K562 (cell line): ENCODE measurements around the gene POU3F1. TPM values are rescaled to one million over a fixed set of nuclear protein-coding genes. Genes with fewer than 3 reads are reported as not detected.

ENCODE experiments used
- ATAC-seq: fragments of 200-7000 bp; cut with Tn5 transposase; 3 replicates; pipeline ENCODE4 v1.9.1; 2020; ENCODE audit warnings: moderate library complexity
- BruUV-seq: library from RNA; stranded (reverse); fragments of 400-500 nt; replicated peaks from 2 replicates; lab custom pipeline; 2021; lab: Mats Ljungman, UMichigan
- CTCF ChIA-PET: fragments of 300-600 bp; formaldehyde crosslinking; extraction: SDS; loops from one replicate; lab custom pipeline; 2021; ENCODE audit warnings: low intra/inter-chr PET ratio; lab: Yijun Ruan, JAX
- POLR2A ChIA-PET: fragments of 300-600, 350-650 bp; sonication (Branson Sonifier 250); formaldehyde crosslinking; extraction: SDS; loops from one replicate; lab custom pipeline; 2021; ENCODE audit warnings: antibody characterized with exemption, inconsistent platforms; lab: Yijun Ruan, JAX
- DNase-seq, 4 experiments: peaks; one replicate each; pipeline versions ENCODE4 v3.0.0 to v3.0.0-alpha.2; 2011 to 2018; ENCODE audit warnings: low spot score in 3 of 4, mixed read lengths in 3 of 4; ENCODE audit errors: extremely low read depth in 1 of 4
- FAIRE-seq: peaks from 2 replicates; lab custom pipeline; 2011; peaks lifted over from hg19 to GRCh38; lab: Jason Lieb, UNC
- H2AFZ ChIP-seq: 2 replicates; pipeline ENCODE4 v1.6.0; 2011; ENCODE audit warnings: low read depth, low read length, control low read depth, inconsistent platforms
- H3K27ac ChIP-seq: fragments of 200-600 bp; 3 replicates; pipeline ENCODE4 v1.8.0; 2011; ENCODE audit warnings: low read depth, mild to moderate bottlenecking, control low read depth, inconsistent platforms, low read length, moderate library complexity, mixed read lengths; ENCODE audit errors: extremely low read depth
- H3K27me3 ChIP-seq, 2 experiments: fragments of 300-600 bp in 1 of 2; 2 replicates in 1 of 2; 3 replicates in 1 of 2; pipeline versions ENCODE4 v1.6.0 to v1.8.0; 2011; ENCODE audit warnings: inconsistent platforms in 2 of 2, low read length in 2 of 2, mild to moderate bottlenecking in 1 of 2, mixed read lengths in 1 of 2, moderate library complexity in 1 of 2; ENCODE audit not compliant: control insufficient read depth in 2 of 2, insufficient read depth in 2 of 2
- H3K36me3 ChIP-seq: fragments of 300-600 bp; 3 replicates; pipeline ENCODE4 v1.8.0; 2011; ENCODE audit warnings: mild to moderate bottlenecking, low read length, inconsistent platforms; ENCODE audit not compliant: control insufficient read depth, insufficient read depth
- H3K4me1 ChIP-seq, 2 experiments: fragments of 200-600 bp in 1 of 2; replicated peaks in 1 of 2; 2 replicates in 1 of 2; 3 replicates in 1 of 2; pipeline versions ENCODE4 v1.5.1 to v1.8.0; 2011; ENCODE audit warnings: inconsistent platforms in 2 of 2, low read length in 2 of 2, mild to moderate bottlenecking in 1 of 2, mixed read lengths in 1 of 2, moderate library complexity in 1 of 2; ENCODE audit not compliant: control insufficient read depth in 2 of 2, insufficient read depth in 2 of 2
- H3K4me2 ChIP-seq: 2 replicates; pipeline ENCODE4 v1.6.1; 2011; ENCODE audit warnings: low read length, control low read depth, inconsistent platforms, mixed read lengths; ENCODE audit not compliant: insufficient read depth
- H3K4me3 ChIP-seq: fragments of 200-600 bp; sonication (generic), shearing (Covaris generic); 2 replicates; pipeline ENCODE4 v1.5.1; 2016; ENCODE audit warnings: control low read depth, inconsistent platforms
- H3K79me2 ChIP-seq: fragments of 200-600 bp; 3 replicates; pipeline ENCODE4 v1.8.0; 2011; ENCODE audit warnings: low read length, inconsistent platforms; ENCODE audit not compliant: control insufficient read depth, insufficient read depth
- H3K9ac ChIP-seq, 2 experiments: 2 replicates each; pipeline versions ENCODE4 v1.6.0 to v1.6.1; 2011; ENCODE audit warnings: low read depth in 2 of 2, low read length in 2 of 2, control low read depth in 1 of 2, inconsistent platforms in 1 of 2, mild to moderate bottlenecking in 1 of 2, mixed read lengths in 1 of 2; ENCODE audit not compliant: insufficient read depth in 1 of 2
- H3K9me1 ChIP-seq: one replicate; pipeline ENCODE4 v1.6.0; 2011; ENCODE audit warnings: inconsistent platforms, mild to moderate bottlenecking, low read length, moderate library complexity; ENCODE audit not compliant: control insufficient read depth, insufficient read depth
- H3K9me3 ChIP-seq: replicated peaks from 2 replicates; pipeline ENCODE4 v1.5.1; 2011; ENCODE audit warnings: low read depth, low read length, inconsistent platforms; ENCODE audit not compliant: control insufficient read depth, insufficient read depth
- H4K20me1 ChIP-seq: replicated peaks from 2 replicates; pipeline ENCODE4 v1.6.1; 2011; ENCODE audit warnings: low read length, inconsistent platforms, mixed read lengths; ENCODE audit not compliant: control insufficient read depth, insufficient read depth
- CEBPG ChIP-seq, 3 experiments: fragments of 200-800 bp in 1 of 3; sonication (Bioruptor generic) in 1 of 3; sonication (generic) in 1 of 3; formaldehyde crosslinking in 1 of 3; IDR thresholded peaks in 2 of 3; conservative IDR thresholded peaks in 1 of 3; 2 replicates each; pipeline versions ENCODE4 v1.6.1 to v1.8.0; 2016 to 2022; ENCODE audit warnings: missing compliant biosample characterization in 2 of 3, missing genetic modification characterization in 2 of 3, mild to moderate bottlenecking in 1 of 3, missing genetic modification reagents in 1 of 3
- DACH1 ChIP-seq: fragments of 450-650 bp; IDR thresholded peaks from 2 replicates; pipeline ENCODE4 v1.6.1; 2018; ENCODE audit not compliant: partially characterized antibody
- MAFG ChIP-seq: fragments of 450-650 bp; conservative IDR thresholded peaks from 2 replicates; pipeline ENCODE4 v1.6.1; 2016; ENCODE audit warnings: missing genetic modification characterization, missing compliant biosample characterization
- NCOR1 ChIP-seq: fragments of 450-650 bp; IDR thresholded peaks from 2 replicates; pipeline ENCODE4 v1.6.1; 2016; ENCODE audit warnings: mild to moderate bottlenecking, moderate library complexity
- RAD21 ChIP-seq, 2 experiments: fragments of 250-450 bp in 1 of 2; fragments of 450-650 bp in 1 of 2; sonication (Bioruptor Pico) in 1 of 2; formaldehyde crosslinking in 1 of 2; IDR thresholded peaks in 1 of 2; conservative IDR thresholded peaks in 1 of 2; 2 replicates each; pipeline versions ENCODE4 v1.4.0 to v1.8.0; 2020 to 2022; ENCODE audit warnings: mild to moderate bottlenecking in 2 of 2, moderate library complexity in 1 of 2
- RCOR1 ChIP-seq, 2 experiments: IDR thresholded peaks; 2 replicates each; pipeline ENCODE4 v1.6.1; 2012; ENCODE audit warnings: low read depth in 2 of 2, low read length in 2 of 2, borderline replicate concordance in 1 of 2, improper control_type of control experiment in 1 of 2
- RFX1 ChIP-seq: fragments of 450-650 bp; IDR thresholded peaks from 2 replicates; pipeline ENCODE4 v1.6.1; 2016; ENCODE audit warnings: mild to moderate bottlenecking, moderate library complexity
- SAFB2 ChIP-seq: fragments of 200-400 bp; formaldehyde crosslinking; IDR thresholded peaks from 2 replicates; pipeline ENCODE4 v1.6.1; 2018; ENCODE audit warnings: borderline replicate concordance, low read length, low read depth, moderate library complexity; ENCODE audit not compliant: severe bottlenecking
- SMARCA4 ChIP-seq: fragments of 450-650 bp; IDR thresholded peaks from 2 replicates; pipeline ENCODE4 v1.6.1; 2016
- STAG1 ChIP-seq: sonication (generic); formaldehyde crosslinking; IDR thresholded peaks from 2 replicates; pipeline ENCODE4 v1.5.0; 2020; ENCODE audit warnings: missing genetic modification reagents, borderline replicate concordance
- TAL1 ChIP-seq: fragments of 450-650 bp; IDR thresholded peaks from 2 replicates; pipeline ENCODE4 v1.6.1; 2016; ENCODE audit warnings: mild to moderate bottlenecking
- TCF3 ChIP-seq: sonication (generic); formaldehyde crosslinking; IDR thresholded peaks from 2 replicates; pipeline ENCODE4 v1.4.0; 2020; ENCODE audit warnings: mild to moderate bottlenecking, missing genetic modification reagents
- TEAD4 ChIP-seq, 2 experiments: sonication (generic) in 1 of 2; formaldehyde crosslinking in 1 of 2; IDR thresholded peaks; 2 replicates each; pipeline versions ENCODE4 v1.6.1 to v1.8.0; 2012 to 2022; ENCODE audit warnings: borderline replicate concordance in 1 of 2, inconsistent platforms in 1 of 2, low read length in 1 of 2, mild to moderate bottlenecking in 1 of 2, missing genetic modification reagents in 1 of 2
- WGBS: fragments of 100-300 bp; shearing (Covaris generic); methylation state at CpG from one replicate; pipeline ENCODE4 v1.1.6; 2016; ENCODE audit warnings: low coverage, mixed read lengths; ENCODE audit not compliant: insufficient coverage; ENCODE audit errors: missing lambda C conversion rate; 5-methylcytosine and 5-hydroxymethylcytosine counted together
- in situ Hi-C: fragments of 300-500 bp; cut with MboI; formaldehyde crosslinking; loops from 4 replicates; pipeline ENCODE4 v1.15.0; 2018; ENCODE audit warnings: inconsistent platforms, mixed read lengths
- intact Hi-C: fragments of 100-400 bp; cut with micrococcal nuclease; formaldehyde crosslinking; loops from 2 replicates; pipeline ENCODE4 v1.14.2; 2022
- polyA plus RNA-seq, 8 experiments: library from polyadenylated mRNA; depleted of rRNA in 4 of 8; stranded (reverse) in 5 of 8; unstranded in 3 of 8; fragments of >200 nt; fragmentation: Nextera tagmentation in 2 of 8; fragmentation: Illumina TruSeq in 1 of 8; extraction: Ambion mirVana in 2 of 8; extraction: Trizol in 1 of 8; gene quantifications; 2 replicates each; pipeline versions ENCODE4 v1.2.1 to v1.2.3, GENCODE V29; 2011 to 2014; ENCODE audit warnings: inconsistent platforms in 1 of 8, missing spikeins in 1 of 8
- total RNA-seq, 7 experiments: library from RNA; depleted of rRNA in 6 of 7; stranded (reverse); fragments of >200 nt in 6 of 7; fragmentation: Illumina TruSeq in 2 of 7; extraction: Trizol in 2 of 7; gene quantifications; 2 replicates each; pipeline versions ENCODE4 v1.2.1 to v1.2.3, GENCODE V29; 2011 to 2021; ENCODE audit warnings: low replicate concordance in 1 of 7
- TF ChIP-seq, protein P1 (sequence below), 3 experiments: IDR thresholded peaks in 2 of 3; conservative IDR thresholded peaks in 1 of 3; 2 replicates each; pipeline ENCODE4 v1.5.1; 2011 to 2012; ENCODE audit warnings: low read length in 3 of 3, mild to moderate bottlenecking in 3 of 3, control low read depth in 2 of 3, improper control_type of control experiment in 1 of 3, inconsistent platforms in 1 of 3, low read depth in 1 of 3, mixed read lengths in 1 of 3, moderate library complexity in 1 of 3; ENCODE audit not compliant: insufficient read depth in 2 of 3
- TF ChIP-seq, protein P2 (sequence below): fragments of 450-650 bp; formaldehyde crosslinking; IDR thresholded peaks from 2 replicates; pipeline ENCODE4 v1.4.0; 2020; ENCODE audit warnings: mild to moderate bottlenecking, moderate library complexity

The POU3F1 gene
- total and polyA plus RNA-seq, 9 of the 15 experiments (the other 6 are each of a cell fraction or from before 2014, with no cell fraction given) = 0.09 TPM; not detected in 8

DNA sequence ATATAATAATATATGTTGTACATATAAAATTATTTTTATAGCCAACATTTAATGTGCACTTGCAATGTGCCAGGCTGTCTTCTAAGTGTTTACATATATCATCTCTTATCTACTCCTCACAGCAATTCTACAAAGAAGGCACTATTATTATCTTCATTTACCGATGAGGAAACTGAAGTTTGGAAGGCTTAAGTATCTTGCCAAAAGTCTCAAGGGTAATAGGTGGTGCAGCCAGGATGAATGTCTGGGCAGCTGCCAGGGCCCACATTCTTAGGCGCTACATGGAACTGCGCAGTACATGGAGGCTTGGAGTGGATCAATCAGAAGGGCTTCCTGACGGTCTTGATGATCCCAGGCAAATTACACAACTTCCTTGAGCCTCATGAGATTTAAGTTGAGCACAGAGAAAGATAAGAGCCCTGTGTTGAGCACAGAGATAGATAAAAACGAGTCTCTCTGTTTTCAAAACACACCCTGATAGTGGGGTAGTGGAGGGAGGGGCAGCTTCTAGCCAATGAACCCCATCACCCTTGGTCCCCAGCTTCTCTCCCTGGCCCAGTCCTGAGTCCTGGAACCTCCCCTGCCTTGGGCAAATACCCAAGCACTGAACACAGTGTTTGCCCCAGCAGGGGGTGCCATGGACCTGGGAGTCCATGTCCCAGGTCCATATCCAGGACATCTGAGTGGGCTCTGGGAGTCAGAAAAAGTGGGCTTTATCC lies 9.2 kb downstream of the POU3F1 start:
- intact Hi-C loops (loop anchor here (5.0 to 10.0 kb wide), 4 partner anchors 35 to 800 kb away; no protein-coding TSS in a partner anchor), in situ Hi-C loops (loop anchor here (25.0 kb wide), 1 partner anchor 550 kb away; no protein-coding TSS in a partner anchor)
- ChIA-PET POLR2A (interaction anchor here (0.5 to 1.7 kb wide), 5 partner anchors 8 to 258 kb away, joined by 3 to 6 read pairs (median 4); no protein-coding TSS in a partner anchor), CTCF (no interaction called here)
- Histone ChIP-seq H3K36me3 (no peaks in the 10 kb centered on the region), H3K27me3 (peaks cover 12 to 22% of the 10 kb centered on the region in 2 experiments; a peak in 4 of 5 replicates), H3K79me2 (no peaks in the 10 kb centered on the region), H3K4me2 (peak overlapping the region; percentile 33), H3K9me3 (no peaks in the 10 kb centered on the region), H2AFZ (no peak overlapping the region), H3K4me3 (no peak overlapping the region), H3K4me1 (peaks cover 6 to 9% of the 10 kb centered on the region in 2 experiments; a peak in 4 of 5 replicates), H4K20me1 (peaks cover 7% of the 10 kb centered on the region; the same call in 1 of the 2 replicates), H3K9me1 (no peaks in the 10 kb centered on the region), H3K27ac (no peak overlapping the region), H3K9ac (no peak overlapping the region)
- BruUV-seq = no TSS peak
- FAIRE-seq (peak; percentile 82), ATAC-seq (peak; percentile 81), DNase-seq (peak; percentile 60 to 75 (median 66))
- 1% methylated on average over 5 of the region's 5 CpGs for WGBS
- TF ChIP-seq DACH1 (peak; percentile 5), RCOR1 (IDR thresholded peaks at IDR 0.05; ENCODE audit: borderline replicate concordance in 1 of 2, low read depth in 2 of 2, low read length in 2 of 2) (peak; percentile 21 to 77; a peak in 1 of 4 replicates), STAG1 (CRISPR knock-in tag) (peak; percentile 51; the same call in 1 of the 2 replicates), NCOR1 (peak; percentile 71), TCF3 (CRISPR knock-in tag) (peak; percentile 65), TAL1 (peak; percentile 42), RAD21 (CRISPR knock-in tag; conservative IDR thresholded peaks at IDR 0.05 in 1 of 2, IDR thresholded peaks at IDR 0.05 in 1 of 2) (peak; percentile 61 to 86), SAFB2 (no peak), TEAD4 (IDR thresholded peaks at IDR 0.05; ENCODE audit: low read length) (peak; percentile 56), TEAD4 (CRISPR knock-in tag; IDR thresholded peaks at IDR 0.05; ENCODE audit: borderline replicate concordance) (no peak), CEBPG (CRISPR knock-in tag; IDR thresholded peaks at IDR 0.05) (no peak), CEBPG (tag; conservative IDR thresholded peaks at IDR 0.05 in 1 of 2, IDR thresholded peaks at IDR 0.05 in 1 of 2) (peak in 1 of 2 experiments; percentile 66; a peak in 3 of 4 replicates), SMARCA4 (peak; percentile 22; the same call in 1 of the 2 replicates), RFX1 (no peak), MAFG (tag) (no peak)
- TF ChIP-seq, protein P1, sequence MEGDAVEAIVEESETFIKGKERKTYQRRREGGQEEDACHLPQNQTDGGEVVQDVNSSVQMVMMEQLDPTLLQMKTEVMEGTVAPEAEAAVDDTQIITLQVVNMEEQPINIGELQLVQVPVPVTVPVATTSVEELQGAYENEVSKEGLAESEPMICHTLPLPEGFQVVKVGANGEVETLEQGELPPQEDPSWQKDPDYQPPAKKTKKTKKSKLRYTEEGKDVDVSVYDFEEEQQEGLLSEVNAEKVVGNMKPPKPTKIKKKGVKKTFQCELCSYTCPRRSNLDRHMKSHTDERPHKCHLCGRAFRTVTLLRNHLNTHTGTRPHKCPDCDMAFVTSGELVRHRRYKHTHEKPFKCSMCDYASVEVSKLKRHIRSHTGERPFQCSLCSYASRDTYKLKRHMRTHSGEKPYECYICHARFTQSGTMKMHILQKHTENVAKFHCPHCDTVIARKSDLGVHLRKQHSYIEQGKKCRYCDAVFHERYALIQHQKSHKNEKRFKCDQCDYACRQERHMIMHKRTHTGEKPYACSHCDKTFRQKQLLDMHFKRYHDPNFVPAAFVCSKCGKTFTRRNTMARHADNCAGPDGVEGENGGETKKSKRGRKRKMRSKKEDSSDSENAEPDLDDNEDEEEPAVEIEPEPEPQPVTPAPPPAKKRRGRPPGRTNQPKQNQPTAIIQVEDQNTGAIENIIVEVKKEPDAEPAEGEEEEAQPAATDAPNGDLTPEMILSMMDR (IDR thresholded peaks at IDR 0.05 in 2 of 3, conservative IDR thresholded peaks at IDR 0.05 in 1 of 3; ENCODE audit: insufficient read depth in 2 of 3, low read depth in 1 of 3, low read length in 3 of 3) = peak; percentile 69 to 80 (median 70)
- TF ChIP-seq, protein P2, sequence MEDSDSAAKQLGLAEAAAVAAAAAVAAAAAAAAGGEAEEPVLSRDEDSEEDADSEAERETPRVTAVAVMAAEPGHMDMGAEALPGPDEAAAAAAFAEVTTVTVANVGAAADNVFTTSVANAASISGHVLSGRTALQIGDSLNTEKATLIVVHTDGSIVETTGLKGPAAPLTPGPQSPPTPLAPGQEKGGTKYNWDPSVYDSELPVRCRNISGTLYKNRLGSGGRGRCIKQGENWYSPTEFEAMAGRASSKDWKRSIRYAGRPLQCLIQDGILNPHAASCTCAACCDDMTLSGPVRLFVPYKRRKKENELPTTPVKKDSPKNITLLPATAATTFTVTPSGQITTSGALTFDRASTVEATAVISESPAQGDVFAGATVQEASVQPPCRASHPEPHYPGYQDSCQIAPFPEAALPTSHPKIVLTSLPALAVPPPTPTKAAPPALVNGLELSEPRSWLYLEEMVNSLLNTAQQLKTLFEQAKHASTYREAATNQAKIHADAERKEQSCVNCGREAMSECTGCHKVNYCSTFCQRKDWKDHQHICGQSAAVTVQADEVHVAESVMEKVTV (CRISPR knock-in tag) = peak; percentile 54
